HEK293 (cell line): ENCODE results near the gene NGB.

Source experiments
- CTCF ChIA-PET: fragments of 350-600 bp; formaldehyde crosslinking; extraction: SDS; loops from one replicate; lab custom pipeline; 2021; ENCODE audit warnings: antibody characterized with exemption; lab: Yijun Ruan, JAX
- POLR2A ChIA-PET: fragments of 300-600 bp; formaldehyde crosslinking; extraction: SDS; loops from one replicate; lab custom pipeline; 2020; ENCODE audit warnings: antibody characterized with exemption, inconsistent platforms; lab: Yijun Ruan, JAX
- H3K27ac ChIP-seq: fragments of 200-500 bp; sonication (Bioruptor generic); 2 replicates; pipeline ENCODE4 v1.5.1; 2014; ENCODE audit warnings: low read depth, low read length, control low read depth, inconsistent platforms; ENCODE audit errors: extremely low read depth
- H3K36me3 ChIP-seq, 2 experiments: fragments of 200-500 bp in 1 of 2; sonication (Bioruptor generic) in 1 of 2; 1 replicate in 1 of 2; 2 replicates in 1 of 2; pipeline ENCODE4 v1.5.1; 2014 to 2017; ENCODE audit warnings: inconsistent platforms in 2 of 2, low read length in 2 of 2; ENCODE audit not compliant: control insufficient read depth in 2 of 2, insufficient read depth in 1 of 2
- H3K4me1 ChIP-seq: fragments of 200-500 bp; sonication (Bioruptor generic); 2 replicates; pipeline ENCODE4 v1.5.1; 2014; ENCODE audit warnings: mild to moderate bottlenecking, low read length, inconsistent platforms; ENCODE audit not compliant: control insufficient read depth, insufficient read depth
- H3K4me3 ChIP-seq: 2 replicates; pipeline ENCODE4 v1.5.1; 2011; ENCODE audit warnings: low read depth, mild to moderate bottlenecking, control low read depth, low read length, moderate library complexity
- H3K9me3 ChIP-seq: fragments of 200-500 bp; sonication (Bioruptor generic); 2 replicates; pipeline ENCODE4 v1.5.1; 2014; ENCODE audit warnings: low read depth, low read length, inconsistent platforms; ENCODE audit not compliant: control insufficient read depth, insufficient read depth
- INSM2 ChIP-seq: fragments of 450-650 bp; formaldehyde crosslinking; IDR thresholded peaks from 2 replicates; pipeline ENCODE4 v1.5.1; 2016; ENCODE audit warnings: missing biosample characterization, missing genetic modification characterization
- MEIS1 ChIP-seq: sonication (generic); formaldehyde crosslinking; IDR thresholded peaks from 2 replicates; pipeline ENCODE4 v1.8.1; 2022; ENCODE audit warnings: missing genetic modification reagents, mild to moderate bottlenecking, borderline replicate concordance
- PRDM1 ChIP-seq: fragments of 450-650 bp; formaldehyde crosslinking; IDR thresholded peaks from 2 replicates; pipeline ENCODE4; 2016; ENCODE audit warnings: missing biosample characterization, missing genetic modification characterization
- REST ChIP-seq: fragments of 450-650 bp; formaldehyde crosslinking; IDR thresholded peaks from 2 replicates; pipeline ENCODE4 v1.5.1; 2016; ENCODE audit warnings: missing biosample characterization, missing genetic modification characterization
- SALL2 ChIP-seq: fragments of 450-650 bp; formaldehyde crosslinking; IDR thresholded peaks from 2 replicates; pipeline ENCODE4 v1.5.0; 2017; ENCODE audit warnings: missing biosample characterization, mild to moderate bottlenecking, missing genetic modification characterization, borderline replicate concordance
- ZNF169 ChIP-seq: fragments of 450-650 bp; formaldehyde crosslinking; IDR thresholded peaks from 2 replicates; pipeline ENCODE4 v1.5.1; 2016; ENCODE audit warnings: missing biosample characterization, missing genetic modification characterization
- ZNF266 ChIP-seq: fragments of 450-650 bp; formaldehyde crosslinking; IDR thresholded peaks from 2 replicates; pipeline ENCODE4 v1.5.1; 2016; ENCODE audit warnings: missing biosample characterization, missing genetic modification characterization, low read depth
- ZNF341 ChIP-seq: fragments of 450-650 bp; formaldehyde crosslinking; IDR thresholded peaks from 2 replicates; pipeline ENCODE4; 2016; ENCODE audit warnings: low read depth, missing biosample characterization, missing genetic modification characterization
- ZNF354C ChIP-seq: fragments of 450-650 bp; formaldehyde crosslinking; IDR thresholded peaks from 2 replicates; pipeline ENCODE4 v1.5.1; 2016; ENCODE audit warnings: missing biosample characterization, missing genetic modification characterization, low read depth, borderline replicate concordance
- ZNF366 ChIP-seq: fragments of 450-650 bp; formaldehyde crosslinking; conservative IDR thresholded peaks from 2 replicates; pipeline ENCODE4 v1.5.1; 2016; ENCODE audit warnings: missing biosample characterization, missing genetic modification characterization
- ZNF394 ChIP-seq: fragments of 450-650 bp; formaldehyde crosslinking; IDR thresholded peaks from 2 replicates; pipeline ENCODE4 v1.5.1; 2016; ENCODE audit warnings: missing biosample characterization, missing genetic modification characterization, mild to moderate bottlenecking, moderate library complexity, borderline replicate concordance
- ZNF398 ChIP-seq: fragments of 450-650 bp; formaldehyde crosslinking; IDR thresholded peaks from 2 replicates; pipeline ENCODE4 v1.5.1; 2017; ENCODE audit warnings: missing biosample characterization, missing genetic modification characterization
- ZNF514 ChIP-seq: fragments of 450-650 bp; formaldehyde crosslinking; IDR thresholded peaks from 2 replicates; pipeline ENCODE4 v1.5.1; 2016; ENCODE audit warnings: missing biosample characterization, missing genetic modification characterization
- ZNF529 ChIP-seq: fragments of 450-650 bp; formaldehyde crosslinking; IDR thresholded peaks from 2 replicates; pipeline ENCODE4 v1.5.1; 2017; ENCODE audit warnings: missing genetic modification characterization, missing biosample characterization; ENCODE audit not compliant: insufficient replicate concordance
- ZNF639 ChIP-seq: fragments of 450-650 bp; formaldehyde crosslinking; IDR thresholded peaks from 2 replicates; pipeline ENCODE4 v1.5.1; 2016; ENCODE audit warnings: missing biosample characterization, missing genetic modification characterization

The NGB gene

GRCh38 chr14:77310026-77310425 is 39.0 kb upstream of the NGB start:
- peaks cover 0 to 10% of the 10 kb centered on the region in 2 experiments; a peak in 1 of 3 replicates for H3K36me3 ChIP-seq
- peaks cover 26% of the 10 kb centered on the region for H3K4me1 ChIP-seq
- ChIA-PET POLR2A (no interaction called here), CTCF (interaction anchor here (0.6 to 1.3 kb wide), 3 partner anchors 9 to 726 kb away, joined by 3 to 4 read pairs (median 4); no protein-coding TSS in a partner anchor)
- no peaks in the 10 kb centered on the region for H3K9me3 ChIP-seq
- no peak overlapping the region for H3K4me3 ChIP-seq
- no peak overlapping the region for H3K27ac ChIP-seq
- TF ChIP-seq ZNF639 (tag by site-specific recombination) (no peak), ZNF514 (tag by site-specific recombination) (no peak), PRDM1 (tag by site-specific recombination) (no peak), SALL2 (tag by site-specific recombination) (no peak), INSM2 (tag by site-specific recombination) (no peak), REST (tag by site-specific recombination) (no peak), ZNF529 (tag by site-specific recombination) (no peak), MEIS1 (no peak), ZNF354C (tag by site-specific recombination) (no peak), ZNF366 (tag by site-specific recombination) (no peak), ZNF266 (no peak), ZNF398 (tag by site-specific recombination) (no peak), ZNF341 (tag by site-specific recombination) (no peak), ZNF394 (tag by site-specific recombination) (no peak)

GRCh38 chr14:77309131-77309530 is 38.1 kb upstream of the NGB start:
- Histone ChIP-seq H3K36me3 (peaks cover 0 to 15% of the 10 kb centered on the region in 2 experiments; a peak in 1 of 3 replicates), H3K4me1 (peaks cover 23% of the 10 kb centered on the region), H3K9me3 (no peaks in the 10 kb centered on the region), H3K27ac (no peak overlapping the region), H3K4me3 (no peak overlapping the region)
- POLR2A ChIA-PET: no interaction called here
- no peak for TF ChIP-seq ZNF169 (tag by site-specific recombination)
- TF ChIP-seq ZNF529 (tag by site-specific recombination): no peak
- CTCF ChIA-PET: interaction anchor here (0.7 kb wide), 1 partner anchor 34 kb away, joined by 3 read pairs; no protein-coding TSS in a partner anchor
